Measurements from ENCODE around the gene RAB7B.

DNA sequence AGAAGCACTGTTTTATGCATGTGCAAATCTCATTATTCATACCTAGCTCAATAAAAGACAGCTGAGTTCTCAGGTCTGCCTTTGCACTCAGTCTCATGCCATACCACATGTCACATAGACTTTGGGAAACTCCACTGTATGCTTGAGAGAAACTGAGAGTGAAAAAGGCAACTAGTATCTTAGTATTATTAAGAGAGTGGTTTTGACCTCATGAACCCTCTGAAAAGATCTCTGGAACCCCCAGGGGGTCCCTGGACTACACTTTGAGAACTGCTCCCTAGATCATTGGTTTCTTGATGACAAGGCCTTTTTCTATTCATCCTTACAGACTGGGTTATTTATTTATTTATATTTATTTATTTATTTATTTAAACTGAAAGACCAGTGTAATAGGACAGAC lies 46.1 kb upstream of the RAB7B start:
- TF ChIP-seq FOXJ3 (CRISPR knock-in tag; IDR thresholded peaks at IDR 0.05; ENCODE audit: borderline replicate concordance) (no peak), NR1H2 (CRISPR knock-in tag; IDR thresholded peaks at IDR 0.05) (no peak), TCF7 (CRISPR knock-in tag; IDR thresholded peaks at IDR 0.05; ENCODE audit: low read depth) (no peak), ZNF232 (CRISPR knock-in tag; IDR thresholded peaks at IDR 0.05) (no peak), ESRRA (CRISPR knock-in tag; IDR thresholded peaks at IDR 0.05; ENCODE audit: borderline replicate concordance) (no peak)
- TF ChIP-seq, protein P1, sequence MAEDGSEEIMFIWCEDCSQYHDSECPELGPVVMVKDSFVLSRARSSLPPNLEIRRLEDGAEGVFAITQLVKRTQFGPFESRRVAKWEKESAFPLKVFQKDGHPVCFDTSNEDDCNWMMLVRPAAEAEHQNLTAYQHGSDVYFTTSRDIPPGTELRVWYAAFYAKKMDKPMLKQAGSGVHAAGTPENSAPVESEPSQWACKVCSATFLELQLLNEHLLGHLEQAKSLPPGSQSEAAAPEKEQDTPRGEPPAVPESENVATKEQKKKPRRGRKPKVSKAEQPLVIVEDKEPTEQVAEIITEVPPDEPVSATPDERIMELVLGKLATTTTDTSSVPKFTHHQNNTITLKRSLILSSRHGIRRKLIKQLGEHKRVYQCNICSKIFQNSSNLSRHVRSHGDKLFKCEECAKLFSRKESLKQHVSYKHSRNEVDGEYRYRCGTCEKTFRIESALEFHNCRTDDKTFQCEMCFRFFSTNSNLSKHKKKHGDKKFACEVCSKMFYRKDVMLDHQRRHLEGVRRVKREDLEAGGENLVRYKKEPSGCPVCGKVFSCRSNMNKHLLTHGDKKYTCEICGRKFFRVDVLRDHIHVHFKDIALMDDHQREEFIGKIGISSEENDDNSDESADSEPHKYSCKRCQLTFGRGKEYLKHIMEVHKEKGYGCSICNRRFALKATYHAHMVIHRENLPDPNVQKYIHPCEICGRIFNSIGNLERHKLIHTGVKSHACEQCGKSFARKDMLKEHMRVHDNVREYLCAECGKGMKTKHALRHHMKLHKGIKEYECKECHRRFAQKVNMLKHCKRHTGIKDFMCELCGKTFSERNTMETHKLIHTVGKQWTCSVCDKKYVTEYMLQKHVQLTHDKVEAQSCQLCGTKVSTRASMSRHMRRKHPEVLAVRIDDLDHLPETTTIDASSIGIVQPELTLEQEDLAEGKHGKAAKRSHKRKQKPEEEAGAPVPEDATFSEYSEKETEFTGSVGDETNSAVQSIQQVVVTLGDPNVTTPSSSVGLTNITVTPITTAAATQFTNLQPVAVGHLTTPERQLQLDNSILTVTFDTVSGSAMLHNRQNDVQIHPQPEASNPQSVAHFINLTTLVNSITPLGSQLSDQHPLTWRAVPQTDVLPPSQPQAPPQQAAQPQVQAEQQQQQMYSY (CRISPR knock-in tag; IDR thresholded peaks at IDR 0.05) = no peak
- TF ChIP-seq, protein P2, sequence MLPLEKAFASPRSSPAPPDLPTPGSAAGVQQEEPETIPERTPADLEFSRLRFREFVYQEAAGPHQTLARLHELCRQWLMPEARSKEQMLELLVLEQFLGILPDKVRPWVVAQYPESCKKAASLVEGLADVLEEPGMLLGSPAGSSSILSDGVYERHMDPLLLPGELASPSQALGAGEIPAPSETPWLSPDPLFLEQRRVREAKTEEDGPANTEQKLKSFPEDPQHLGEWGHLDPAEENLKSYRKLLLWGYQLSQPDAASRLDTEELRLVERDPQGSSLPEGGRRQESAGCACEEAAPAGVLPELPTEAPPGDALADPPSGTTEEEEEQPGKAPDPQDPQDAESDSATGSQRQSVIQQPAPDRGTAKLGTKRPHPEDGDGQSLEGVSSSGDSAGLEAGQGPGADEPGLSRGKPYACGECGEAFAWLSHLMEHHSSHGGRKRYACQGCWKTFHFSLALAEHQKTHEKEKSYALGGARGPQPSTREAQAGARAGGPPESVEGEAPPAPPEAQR (CRISPR knock-in tag; IDR thresholded peaks at IDR 0.05) = no peak
- TF ChIP-seq, protein P3, sequence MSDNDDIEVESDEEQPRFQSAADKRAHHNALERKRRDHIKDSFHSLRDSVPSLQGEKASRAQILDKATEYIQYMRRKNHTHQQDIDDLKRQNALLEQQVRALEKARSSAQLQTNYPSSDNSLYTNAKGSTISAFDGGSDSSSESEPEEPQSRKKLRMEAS (CRISPR knock-in tag; IDR thresholded peaks at IDR 0.05) = no peak
- TF ChIP-seq, protein P4, sequence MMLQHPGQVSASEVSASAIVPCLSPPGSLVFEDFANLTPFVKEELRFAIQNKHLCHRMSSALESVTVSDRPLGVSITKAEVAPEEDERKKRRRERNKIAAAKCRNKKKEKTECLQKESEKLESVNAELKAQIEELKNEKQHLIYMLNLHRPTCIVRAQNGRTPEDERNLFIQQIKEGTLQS (CRISPR knock-in tag; conservative IDR thresholded peaks at IDR 0.05) = no peak

Measured in WTC11 (cell line).